OCI-LY1 (cell line): ENCODE data around the gene IKZF2.

Source experiments
- H2AFZ ChIP-seq: fragments of 200-600 bp; sonication (generic), shearing (Covaris generic); 2 replicates; pipeline ENCODE4 v1.6.0; 2014; ENCODE audit warnings: antibody characterized with exemption, mild to moderate bottlenecking, low read length
- H3F3A ChIP-seq: fragments of 200-600 bp; sonication (generic), shearing (Covaris generic); 2 replicates; pipeline ENCODE4 v1.6.0; 2014; ENCODE audit warnings: mild to moderate bottlenecking, antibody characterized with exemption, low read length, moderate library complexity; ENCODE audit not compliant: insufficient read depth
- H3K27ac ChIP-seq: fragments of 200-600 bp; sonication (generic); 2 replicates; pipeline ENCODE4 v1.5.1; 2014; ENCODE audit warnings: low read length, mixed run types, mild to moderate bottlenecking, low read depth; ENCODE audit not compliant: poor library complexity, severe bottlenecking
- H3K27me3 ChIP-seq: fragments of 200-600 bp; sonication (generic); 2 replicates; pipeline ENCODE4 v1.6.0; 2014; ENCODE audit warnings: antibody characterized with exemption, mild to moderate bottlenecking, low read length, moderate library complexity; ENCODE audit not compliant: insufficient read depth
- H3K36me3 ChIP-seq: fragments of 200-600 bp; sonication (generic); 2 replicates; pipeline ENCODE4 v1.6.1; 2014; ENCODE audit warnings: mild to moderate bottlenecking, antibody characterized with exemption, low read length, moderate library complexity, mixed read lengths; ENCODE audit not compliant: insufficient read depth
- H3K4me1 ChIP-seq: fragments of 200-600 bp; sonication (generic); 2 replicates; pipeline ENCODE4 v1.5.1; 2014; ENCODE audit warnings: mild to moderate bottlenecking, low read length, moderate library complexity; ENCODE audit not compliant: insufficient read depth, severe bottlenecking
- H3K4me2 ChIP-seq: fragments of 200-600 bp; sonication (generic), shearing (Covaris generic); 2 replicates; pipeline ENCODE4 v1.6.1; 2014; ENCODE audit warnings: low read length
- H3K4me3 ChIP-seq: fragments of 200-600 bp; sonication (generic); 2 replicates; pipeline ENCODE4 v1.5.1; 2014; ENCODE audit warnings: low read length, low read depth, mild to moderate bottlenecking, mixed read lengths; ENCODE audit not compliant: poor library complexity, severe bottlenecking
- H3K79me2 ChIP-seq: fragments of 200-600 bp; shearing (Covaris generic); 2 replicates; pipeline ENCODE4 v1.6.1; 2016; ENCODE audit warnings: mixed run types, low read length, mixed read lengths; ENCODE audit not compliant: insufficient read depth
- H3K9ac ChIP-seq: fragments of 200-600 bp; sonication (generic), shearing (Covaris generic); 2 replicates; pipeline ENCODE4 v1.6.1; 2014; ENCODE audit warnings: mild to moderate bottlenecking, low read length, mixed read lengths
- H3K9me2 ChIP-seq: fragments of 200-600 bp; sonication (generic), shearing (Covaris generic); 2 replicates; pipeline ENCODE4 v1.6.1; 2014; ENCODE audit warnings: low read depth, mild to moderate bottlenecking, low read length, mixed read lengths
- H3K9me3 ChIP-seq: fragments of 200-600 bp; shearing (Covaris generic); 2 replicates; pipeline ENCODE4 v1.6.1; 2014; ENCODE audit warnings: low read length, mixed read lengths
- H4K20me1 ChIP-seq: fragments of 200-600 bp; sonication (generic), shearing (Covaris generic); 2 replicates; pipeline ENCODE4 v1.6.0; 2016; ENCODE audit warnings: mild to moderate bottlenecking, low read length; ENCODE audit not compliant: insufficient read depth
- EZH2 ChIP-seq: fragments of 200-600 bp; sonication (generic), shearing (Covaris generic); IDR thresholded peaks from 2 replicates; pipeline ENCODE4 v1.8.0; 2017; ENCODE audit warnings: borderline replicate concordance, mixed run types, mild to moderate bottlenecking, antibody characterized with exemption, low read length, moderate library complexity, mixed read lengths
- TF ChIP-seq, protein P1 (sequence below): fragments of 200-600 bp; sonication (generic), shearing (Covaris generic); IDR thresholded peaks from 2 replicates; pipeline ENCODE4 v1.5.1; 2017; ENCODE audit warnings: mild to moderate bottlenecking, antibody characterized with exemption, low read length, moderate library complexity, mixed read lengths

The IKZF2 gene

DNA sequence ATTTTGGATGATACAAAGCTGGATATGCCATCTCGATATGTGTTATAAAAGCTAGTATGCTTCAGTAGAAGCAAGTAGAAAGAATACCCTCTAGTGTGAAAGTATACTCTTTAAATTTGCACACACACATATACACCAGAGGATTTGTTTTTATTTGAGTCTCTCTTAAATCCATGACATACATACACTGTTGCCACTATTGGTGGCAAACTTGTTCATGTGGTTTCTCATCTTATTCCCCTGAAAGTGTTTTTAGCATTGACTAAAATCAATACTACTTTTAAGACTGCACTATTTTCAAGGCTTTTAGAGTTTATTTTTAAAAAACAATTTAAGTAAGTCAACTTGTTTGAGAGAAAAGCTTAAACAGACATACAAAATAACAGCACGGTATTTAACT, 137.4 kb downstream of the IKZF2 start:
- H3K36me3 ChIP-seq, result peaks cover 99% of the 10 kb centered on the region
- no peaks in the 10 kb centered on the region for H3K79me2 ChIP-seq
- H3K4me3 ChIP-seq, result no peak overlapping the region
- no peaks in the 10 kb centered on the region for H3F3A ChIP-seq
- H3K27ac ChIP-seq, result no peak overlapping the region
- H3K9me3 ChIP-seq, result no peaks in the 10 kb centered on the region
- H3K27me3 ChIP-seq, result no peaks in the 10 kb centered on the region
- no peak overlapping the region for H3K9ac ChIP-seq
- H4K20me1 ChIP-seq, result no peaks in the 10 kb centered on the region
- TF ChIP-seq EZH2, result no peak
- TF ChIP-seq, protein P1, sequence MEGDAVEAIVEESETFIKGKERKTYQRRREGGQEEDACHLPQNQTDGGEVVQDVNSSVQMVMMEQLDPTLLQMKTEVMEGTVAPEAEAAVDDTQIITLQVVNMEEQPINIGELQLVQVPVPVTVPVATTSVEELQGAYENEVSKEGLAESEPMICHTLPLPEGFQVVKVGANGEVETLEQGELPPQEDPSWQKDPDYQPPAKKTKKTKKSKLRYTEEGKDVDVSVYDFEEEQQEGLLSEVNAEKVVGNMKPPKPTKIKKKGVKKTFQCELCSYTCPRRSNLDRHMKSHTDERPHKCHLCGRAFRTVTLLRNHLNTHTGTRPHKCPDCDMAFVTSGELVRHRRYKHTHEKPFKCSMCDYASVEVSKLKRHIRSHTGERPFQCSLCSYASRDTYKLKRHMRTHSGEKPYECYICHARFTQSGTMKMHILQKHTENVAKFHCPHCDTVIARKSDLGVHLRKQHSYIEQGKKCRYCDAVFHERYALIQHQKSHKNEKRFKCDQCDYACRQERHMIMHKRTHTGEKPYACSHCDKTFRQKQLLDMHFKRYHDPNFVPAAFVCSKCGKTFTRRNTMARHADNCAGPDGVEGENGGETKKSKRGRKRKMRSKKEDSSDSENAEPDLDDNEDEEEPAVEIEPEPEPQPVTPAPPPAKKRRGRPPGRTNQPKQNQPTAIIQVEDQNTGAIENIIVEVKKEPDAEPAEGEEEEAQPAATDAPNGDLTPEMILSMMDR, result no peak
- no peaks in the 10 kb centered on the region for H3K9me2 ChIP-seq
- no peak overlapping the region for H3K4me2 ChIP-seq
- no peak overlapping the region for H2AFZ ChIP-seq
- no peaks in the 10 kb centered on the region for H3K4me1 ChIP-seq

DNA sequence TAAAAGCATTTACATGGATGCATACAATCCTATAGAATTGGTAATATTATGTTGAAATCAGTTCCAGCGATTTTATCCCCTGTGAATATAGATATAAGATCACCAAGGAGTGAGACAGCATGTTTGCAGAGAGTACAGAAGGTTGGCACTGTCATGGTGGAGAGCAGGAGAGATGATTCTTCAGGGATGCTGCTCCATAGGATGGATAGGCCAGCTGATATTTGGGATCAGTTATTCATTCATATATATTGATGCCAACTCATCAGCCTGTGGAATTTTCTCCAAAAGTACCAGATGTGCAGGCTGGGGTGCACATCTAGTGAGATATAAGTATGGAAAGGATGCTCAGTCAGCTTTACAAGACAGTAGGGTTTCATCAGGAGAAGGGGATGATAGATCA, 139.9 kb downstream of the IKZF2 start:
- H3K4me1 ChIP-seq, result no peaks in the 10 kb centered on the region
- no peaks in the 10 kb centered on the region for H3F3A ChIP-seq
- H2AFZ ChIP-seq, result no peak overlapping the region
- H3K9ac ChIP-seq, result no peak overlapping the region
- peaks cover 99% of the 10 kb centered on the region for H3K36me3 ChIP-seq
- H3K9me3 ChIP-seq, result no peaks in the 10 kb centered on the region
- no peaks in the 10 kb centered on the region for H4K20me1 ChIP-seq
- H3K4me3 ChIP-seq, result no peak overlapping the region
- H3K79me2 ChIP-seq, result no peaks in the 10 kb centered on the region
- no peak overlapping the region for H3K4me2 ChIP-seq
- no peaks in the 10 kb centered on the region for H3K9me2 ChIP-seq
- no peak overlapping the region for H3K27ac ChIP-seq
- no peak for TF ChIP-seq EZH2
- no peaks in the 10 kb centered on the region for H3K27me3 ChIP-seq

DNA sequence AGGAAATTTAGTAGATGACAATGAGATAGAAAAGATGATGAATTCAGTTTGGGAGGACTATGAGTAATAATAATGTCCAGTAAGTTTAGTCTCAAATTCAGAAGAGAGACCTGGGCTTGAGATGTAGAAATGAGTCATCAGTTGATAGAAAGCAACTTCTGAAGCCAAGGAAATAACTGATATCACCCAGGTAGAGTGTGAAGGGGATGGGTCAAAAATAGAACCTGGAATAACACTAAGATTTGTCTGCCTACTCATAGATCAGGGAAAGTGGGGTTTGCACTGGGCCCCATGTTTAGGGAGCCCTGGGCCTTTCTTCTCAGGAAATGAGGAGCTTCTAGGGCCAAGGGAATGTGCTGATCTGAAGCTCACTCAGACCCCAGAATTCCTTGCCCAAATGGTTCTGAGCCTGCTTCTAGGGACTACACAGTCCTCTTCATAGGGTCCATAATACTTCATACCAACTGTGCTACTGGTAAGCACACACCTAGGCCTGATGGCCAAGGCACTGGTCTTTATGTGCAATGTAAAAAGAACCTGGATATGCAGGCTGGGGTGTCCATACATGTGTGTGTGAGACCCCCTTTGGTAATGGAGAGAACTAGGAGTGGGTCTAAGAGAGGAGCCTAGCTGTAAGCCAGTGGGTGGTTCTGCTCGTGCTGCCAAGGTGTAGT, 141.2 kb downstream of the IKZF2 start:
- Histone ChIP-seq H3K9me2 (no peaks in the 10 kb centered on the region), H3K4me3 (no peak overlapping the region), H3K4me1 (no peaks in the 10 kb centered on the region), H3K9me3 (no peaks in the 10 kb centered on the region), H4K20me1 (no peaks in the 10 kb centered on the region), H3F3A (no peaks in the 10 kb centered on the region), H3K36me3 (peaks cover 99% of the 10 kb centered on the region), H3K4me2 (no peak overlapping the region), H3K79me2 (no peaks in the 10 kb centered on the region), H2AFZ (no peak overlapping the region), H3K9ac (no peak overlapping the region), H3K27ac (no peak overlapping the region), H3K27me3 (no peaks in the 10 kb centered on the region)
- no peak for TF ChIP-seq EZH2
- TF ChIP-seq, protein P1, result no peak

DNA sequence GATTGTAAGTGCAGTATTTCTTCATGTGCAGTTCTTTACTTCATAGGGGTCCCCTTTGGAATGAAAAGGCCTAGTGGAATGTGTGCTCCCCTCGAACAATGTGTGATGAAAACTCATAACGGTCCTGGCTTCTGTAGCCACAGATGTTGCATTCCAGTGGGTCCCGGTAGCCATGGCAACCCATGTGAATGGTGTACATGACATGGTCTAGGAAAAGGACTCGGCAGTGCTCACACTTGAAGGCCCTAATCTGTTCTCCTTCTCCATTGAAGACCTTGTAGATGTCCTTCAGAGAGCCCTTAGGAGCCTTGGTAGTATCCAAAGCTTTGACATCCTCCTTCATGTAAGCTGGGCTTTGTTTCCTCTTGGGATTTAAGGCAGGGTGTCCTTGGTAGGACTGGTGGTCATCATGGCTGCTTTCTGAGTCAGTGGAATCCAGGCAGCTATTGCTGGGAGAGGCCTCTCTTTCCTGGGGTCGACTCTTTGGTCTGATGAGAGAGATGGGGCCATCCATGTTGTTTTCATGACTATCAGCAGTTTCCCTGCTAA, 144.0 kb downstream of the IKZF2 start:
- Histone ChIP-seq H3K27ac (no peak overlapping the region), H3K4me2 (no peak overlapping the region), H3F3A (no peaks in the 10 kb centered on the region; the same call in 1 of the 2 replicates), H3K9me2 (no peaks in the 10 kb centered on the region), H3K36me3 (peaks cover 90% of the 10 kb centered on the region), H3K4me1 (peaks cover 23% of the 10 kb centered on the region), H3K79me2 (no peaks in the 10 kb centered on the region), H3K9me3 (no peaks in the 10 kb centered on the region), H3K27me3 (no peaks in the 10 kb centered on the region), H3K4me3 (no peak overlapping the region), H4K20me1 (no peaks in the 10 kb centered on the region), H2AFZ (no peak overlapping the region), H3K9ac (no peak overlapping the region)
- TF ChIP-seq, protein P1, result no peak
- TF ChIP-seq EZH2, result no peak
